GM19468 (cell line): ENCODE results near the gene TRAPPC12.
A peak's percentile ranks its signal among the peaks of the same experiment; 100 is the strongest.
"Not testable (repeated sequence)": the region's sequence is repeated elsewhere in the genome, so short reads cannot be mapped to it uniquely, and the experiment has no call there.

Source experiments
- ATAC-seq: cut with Tn5 transposase; IDR thresholded peaks from one replicate; pipeline ENCODE4 v1.9.1; 2021; ENCODE audit warnings: mild to moderate bottlenecking, moderate library complexity, moderate number of reproducible peaks; ENCODE audit not compliant: unreplicated experiment; ENCODE audit errors: extremely low read depth

Gene TRAPPC12

GRCh38 chr2:3379647-3380534 lies at the start of gene TRAPPC12:
Gene TRAPPC12, plus strand, starts transcription at chr2:3379694. Its CDS starts 7,930 bp downstream, at chr2:3387624.
- peak; percentile 68 for ATAC-seq

- ATAC-seq, result no peak
Observed at GRCh38 chr2:3332133-3332532, 47.4 kb upstream of the TRAPPC12 start.

- ATAC-seq, result no peak
Observed at GRCh38 chr2:3334392-3335345, 44.8 kb upstream of the TRAPPC12 start.

DNA sequence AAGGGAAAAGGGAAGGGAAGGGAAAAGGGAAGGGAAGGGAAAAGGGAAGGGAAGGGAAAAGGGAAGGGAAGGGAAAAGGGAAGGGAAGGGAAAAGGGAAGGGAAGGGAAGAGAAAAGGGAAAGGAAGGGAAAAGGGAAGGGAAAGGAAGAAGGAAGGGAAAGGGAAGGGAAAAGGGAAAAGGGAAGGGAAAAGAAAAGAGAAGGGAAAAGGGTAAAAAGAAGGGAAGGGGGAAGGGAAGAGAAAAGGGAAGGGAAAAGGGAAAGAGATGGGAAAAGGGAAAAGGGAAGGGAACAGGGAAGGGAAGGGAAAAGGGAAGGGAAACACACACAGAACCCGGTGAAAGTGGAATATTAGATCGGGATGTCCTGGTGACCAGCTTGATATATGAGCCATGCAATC lies 42.6 kb upstream of the TRAPPC12 start:
- no peak for ATAC-seq

- no peak for ATAC-seq
Observed at GRCh38 chr2:3338340-3338739, 41.2 kb upstream of the TRAPPC12 start.

DNA sequence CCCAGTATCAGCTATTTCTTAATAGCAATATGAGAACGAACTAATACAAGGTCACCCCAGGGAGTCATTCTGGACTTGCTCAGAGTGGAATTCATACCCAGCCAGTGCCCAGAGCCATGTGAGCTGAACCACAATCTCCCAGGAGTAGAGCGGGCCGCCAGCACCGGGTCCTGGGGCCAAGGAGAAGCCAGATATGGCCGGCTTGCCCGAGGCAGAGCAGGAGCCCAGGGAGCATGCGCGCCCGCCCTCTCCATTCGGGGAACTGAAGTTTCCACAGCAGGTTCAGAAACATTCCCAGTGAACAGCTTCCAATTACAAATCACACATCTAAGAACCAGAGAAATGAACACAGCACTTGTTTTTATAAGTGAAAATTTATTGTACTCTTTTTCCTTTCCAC lies 39.4 kb upstream of the TRAPPC12 start:
- no peak for ATAC-seq

DNA sequence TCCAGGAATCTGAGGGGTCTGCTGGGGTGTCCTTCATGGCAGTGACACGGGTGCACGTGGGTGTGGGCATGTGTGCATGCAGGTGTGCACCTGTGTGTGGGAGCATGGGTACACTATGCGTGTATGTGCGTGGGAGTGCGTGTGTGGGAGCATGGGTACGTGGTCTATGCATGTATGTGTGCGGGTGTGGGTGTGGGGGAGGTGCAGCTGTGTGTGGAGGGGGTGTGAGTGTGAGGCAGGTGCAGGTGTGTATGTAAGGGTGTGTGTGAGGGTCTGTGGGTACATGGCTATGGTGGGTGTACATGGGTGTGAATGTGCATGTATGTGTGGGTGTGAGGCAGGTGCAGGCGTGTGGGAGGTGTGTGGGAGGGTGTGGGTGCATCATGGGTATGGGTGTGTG lies 38.2 kb upstream of the TRAPPC12 start:
- no peak for ATAC-seq

DNA sequence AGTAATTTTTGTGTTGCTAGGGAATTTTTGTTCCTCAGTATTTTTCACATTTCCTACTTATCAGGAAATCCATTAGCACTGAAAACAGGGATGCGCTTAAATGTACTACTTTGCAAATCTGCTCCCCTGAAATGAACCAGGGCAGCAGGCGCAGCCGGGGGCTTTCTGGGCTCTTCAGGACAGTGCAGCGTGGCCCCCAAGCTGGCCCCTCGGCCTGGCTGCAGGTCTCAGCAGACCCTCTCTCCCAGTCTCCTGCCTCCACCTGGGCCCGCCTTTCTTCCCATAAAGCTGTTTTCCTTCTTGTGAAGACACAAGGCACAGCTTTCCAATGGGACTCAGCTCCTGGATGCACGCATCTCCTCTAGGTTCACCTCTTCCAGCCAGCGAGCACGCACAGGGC lies 37.2 kb upstream of the TRAPPC12 start:
- ATAC-seq, result no peak

GRCh38 chr2:3343012-3343411 lies 36.5 kb upstream of the TRAPPC12 start:
- no peak for ATAC-seq

- no peak for ATAC-seq
Observed at GRCh38 chr2:3344897-3345296, 34.6 kb upstream of the TRAPPC12 start.

DNA sequence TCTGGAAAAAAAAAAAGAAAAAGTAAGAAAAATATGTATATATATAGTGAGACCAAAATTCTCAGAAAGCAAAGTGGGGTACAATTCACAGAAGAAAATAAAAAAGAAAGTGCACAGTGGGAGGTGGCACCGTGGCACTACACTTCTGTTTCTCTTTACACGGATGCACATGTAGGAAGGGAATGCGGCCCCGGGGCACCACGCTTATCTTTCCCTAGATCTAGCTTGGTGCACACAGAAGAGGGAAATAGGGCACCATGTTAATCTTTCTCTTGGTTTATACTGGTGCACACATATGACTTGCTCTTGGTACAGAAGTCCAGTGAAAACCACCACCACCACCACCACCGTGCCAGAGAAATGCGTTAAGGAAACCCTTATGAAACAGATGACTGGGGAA lies 33.9 kb upstream of the TRAPPC12 start:
- ATAC-seq, result no peak

GRCh38 chr2:3348767-3349166 lies 30.7 kb upstream of the TRAPPC12 start:
- ATAC-seq, result no peak

DNA sequence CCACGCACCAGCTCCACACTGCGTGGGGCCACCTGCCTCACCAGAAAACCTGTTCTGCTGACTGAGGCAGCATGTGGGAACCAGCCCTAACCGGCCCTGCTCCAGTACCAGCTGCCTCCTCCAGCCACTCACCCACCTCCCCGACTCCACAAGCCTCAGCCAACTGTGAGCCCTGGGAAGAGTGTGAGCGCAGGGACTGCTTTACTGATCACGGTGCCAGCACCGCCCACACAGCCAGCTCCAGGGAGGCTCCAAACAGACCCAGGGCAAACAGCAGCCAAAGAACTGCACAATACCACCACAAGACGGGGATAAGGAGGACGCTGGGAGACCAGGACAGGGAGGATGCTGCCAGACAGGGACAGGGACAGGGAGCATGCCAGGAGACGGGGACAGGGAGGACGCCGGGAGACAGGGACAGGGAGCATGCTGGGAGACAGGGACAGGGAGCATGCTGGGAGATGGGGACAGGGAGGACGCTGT lies 30.2 kb upstream of the TRAPPC12 start:
- no peak for ATAC-seq

DNA sequence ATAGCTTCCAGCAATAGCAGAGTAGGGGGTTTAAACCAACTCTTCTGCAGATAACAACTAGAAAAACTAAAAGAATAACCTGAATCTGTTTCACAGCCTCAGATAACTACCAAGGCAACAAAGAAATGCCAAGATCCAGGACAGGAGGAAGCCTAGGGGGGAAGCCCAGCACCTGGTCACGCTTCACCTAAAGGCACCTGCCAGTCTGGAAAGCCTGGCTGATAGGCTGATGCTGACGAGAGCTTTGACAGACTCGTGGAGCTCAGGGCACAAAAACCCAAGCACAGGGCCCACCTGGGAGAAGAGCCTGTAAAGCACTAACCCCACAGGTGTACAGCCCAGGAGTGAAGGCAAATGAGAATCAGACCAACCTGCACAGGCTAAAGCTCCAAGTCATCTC lies 24.5 kb upstream of the TRAPPC12 start:
- no peak for ATAC-seq

DNA sequence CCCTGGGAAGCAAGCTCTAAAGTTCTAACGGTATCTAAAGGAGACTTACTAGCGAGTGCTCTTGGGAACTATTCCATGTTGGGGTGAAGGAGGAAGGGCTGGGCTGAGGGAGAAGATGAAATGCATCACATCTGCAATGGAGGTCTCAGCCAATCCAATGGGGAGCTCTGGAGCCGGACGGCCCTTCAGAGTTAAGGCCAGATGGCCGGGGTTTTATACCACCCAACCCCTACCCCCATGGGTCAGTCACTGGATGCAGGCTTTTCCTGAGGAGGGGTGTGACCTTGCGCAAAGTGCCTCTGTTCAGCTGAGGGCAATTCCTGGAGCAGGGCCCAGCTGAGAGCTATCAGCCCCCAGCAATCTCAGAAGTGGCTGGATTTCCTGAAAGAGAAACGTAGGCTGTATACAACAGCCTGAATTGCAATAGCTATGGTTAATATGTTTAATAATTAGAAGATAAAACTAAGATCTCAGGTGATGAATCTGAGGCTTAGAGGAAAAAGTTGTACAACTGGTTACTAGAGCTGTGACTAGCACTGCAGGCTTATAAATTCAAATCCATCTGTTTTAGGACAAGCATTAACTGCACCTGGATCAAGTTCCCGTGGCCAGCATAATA lies 23.4 kb upstream of the TRAPPC12 start:
- no peak for ATAC-seq

DNA sequence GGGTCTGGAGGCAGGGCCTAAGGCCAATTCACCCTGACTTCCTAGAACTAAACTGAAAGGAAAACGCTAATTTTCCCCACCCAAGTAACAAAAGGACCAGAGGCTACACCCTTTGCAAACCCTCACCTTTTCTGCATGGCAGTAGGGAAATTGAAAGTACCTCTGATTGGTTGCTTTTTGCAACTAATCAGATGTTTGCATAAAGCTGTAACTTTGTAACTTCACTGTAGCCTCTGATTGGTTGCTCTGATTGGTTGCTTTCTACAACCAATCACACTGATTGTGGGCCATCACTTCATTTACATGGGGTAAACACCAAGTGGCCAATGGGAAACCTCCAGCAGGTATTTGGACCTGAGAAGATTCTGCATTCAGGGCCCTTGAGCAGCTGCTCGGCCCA lies 22.7 kb upstream of the TRAPPC12 start:
- no peak for ATAC-seq

DNA sequence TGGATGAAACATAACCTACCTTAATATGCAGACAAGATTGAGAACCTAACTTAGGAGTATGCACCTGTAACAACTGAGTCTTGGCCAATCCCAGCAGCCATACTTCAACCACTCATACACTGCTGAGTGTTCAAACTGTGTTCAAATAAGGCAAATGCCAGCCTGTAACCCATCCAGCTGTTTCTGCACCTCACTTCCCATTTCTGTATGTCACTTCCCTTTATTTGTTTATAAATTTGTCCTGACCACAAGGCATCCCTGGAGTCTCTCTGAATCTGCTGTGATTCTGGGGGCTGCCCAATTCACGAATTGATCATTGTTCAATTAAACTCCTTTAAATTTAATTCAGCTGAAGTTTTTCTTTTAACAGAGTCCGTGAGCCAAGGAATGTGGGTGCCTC lies 22.0 kb upstream of the TRAPPC12 start:
- not testable (repeated sequence) for ATAC-seq

DNA sequence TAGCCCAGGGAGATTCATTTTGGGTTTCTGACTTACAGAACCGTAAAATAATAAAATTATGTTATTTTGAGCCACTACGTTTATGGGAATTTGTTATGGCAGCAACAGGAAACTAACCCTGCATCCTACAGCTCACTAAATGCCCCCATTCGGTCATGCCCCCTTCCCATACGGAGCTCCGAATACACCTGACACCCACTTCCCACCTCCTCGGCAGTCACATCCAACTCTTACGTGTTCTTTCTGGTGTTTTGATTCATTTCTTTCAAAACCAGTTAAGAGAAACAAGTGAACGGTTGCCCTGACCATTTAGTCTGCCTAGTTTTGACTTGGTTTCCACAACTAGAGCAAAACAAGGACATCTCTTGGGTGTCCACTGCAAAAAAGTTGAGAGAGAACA lies 21.6 kb upstream of the TRAPPC12 start:
- ATAC-seq, result no peak

DNA sequence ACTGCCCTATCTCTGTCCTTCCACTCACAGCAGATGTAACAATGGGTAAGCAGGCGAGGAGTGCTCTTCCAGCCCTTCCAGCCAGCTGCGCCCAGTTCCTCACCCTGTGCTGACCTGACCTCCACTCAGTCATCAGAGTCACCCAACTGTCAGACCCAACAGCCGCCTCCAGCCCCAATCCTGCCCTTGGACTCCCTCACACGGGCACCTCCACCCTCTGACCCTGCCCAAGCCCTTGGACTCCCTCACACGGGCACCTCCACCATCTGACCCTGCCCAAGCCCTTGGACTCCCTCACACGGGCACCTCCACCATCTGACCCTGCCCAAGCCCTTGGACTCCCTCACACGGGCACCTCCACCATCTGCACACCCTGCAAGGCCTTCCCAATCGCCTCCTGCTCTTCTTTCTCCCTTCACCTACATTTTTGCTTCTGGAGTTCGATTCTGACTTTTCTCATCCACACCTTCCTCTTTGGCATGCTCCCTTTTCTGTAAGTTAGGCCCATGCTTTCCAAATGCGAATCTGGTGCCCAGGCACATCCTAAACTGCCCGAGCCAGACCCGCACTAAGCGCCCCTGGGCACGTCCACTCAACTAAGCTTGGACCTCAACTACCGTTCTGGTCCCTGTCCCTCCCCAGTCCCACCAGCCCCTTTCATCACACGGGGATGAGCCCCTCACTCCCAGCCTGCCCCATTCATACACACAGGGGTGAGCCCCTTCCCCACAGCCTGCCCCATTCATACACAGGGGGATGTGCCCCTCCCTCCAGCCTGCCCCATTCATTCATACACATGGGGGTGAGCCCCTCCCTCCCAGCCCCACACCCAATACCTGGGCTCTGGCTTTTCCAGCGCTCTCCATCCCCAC lies 17.7 kb upstream of the TRAPPC12 start:
- no peak for ATAC-seq

GRCh38 chr2:3365219-3365618 lies 14.3 kb upstream of the TRAPPC12 start:
- no peak for ATAC-seq
